HG03097 (cell line): ENCODE measurements around the gene PRELID1.
A peak's percentile ranks its signal among the peaks of the same experiment; 100 is the strongest.
"Not testable (repeated sequence)": the region's sequence is repeated elsewhere in the genome, so short reads cannot be mapped to it uniquely, and the experiment has no call there.

Experiments used
- ATAC-seq: cut with Tn5 transposase; IDR thresholded peaks from one replicate; pipeline ENCODE4 v1.9.1; 2021; ENCODE audit not compliant: unreplicated experiment, low FRiP score

PRELID1 gene

GRCh38 chr5:177333420-177334154 is 30.0 kb downstream of the PRELID1 start:
- ATAC-seq, result no peak

GRCh38 chr5:177334155-177334551 is 30.6 kb downstream of the PRELID1 start:
- ATAC-seq, result no peak

- no peak for ATAC-seq
Observed at GRCh38 chr5:177334781-177335700, 31.4 kb downstream of the PRELID1 start.

GRCh38 chr5:177335701-177336065 is 32.1 kb downstream of the PRELID1 start:
- ATAC-seq, result no peak

GRCh38 chr5:177336112-177336511 is 32.5 kb downstream of the PRELID1 start:
- ATAC-seq, result no peak

- ATAC-seq, result no peak
Observed at GRCh38 chr5:177336603-177337494, 33.2 kb downstream of the PRELID1 start.

- no peak for ATAC-seq
Observed at GRCh38 chr5:177338251-177339106, 34.9 kb downstream of the PRELID1 start.

GRCh38 chr5:177339107-177339638 is 35.6 kb downstream of the PRELID1 start:
- ATAC-seq, result no peak

- not testable (repeated sequence) for ATAC-seq
Observed at GRCh38 chr5:177343000-177343399, 39.4 kb downstream of the PRELID1 start.

GRCh38 chr5:177343777-177344176 is 40.2 kb downstream of the PRELID1 start:
- ATAC-seq, result no peak

GRCh38 chr5:177344891-177345290 is 41.3 kb downstream of the PRELID1 start:
- no peak for ATAC-seq

GRCh38 chr5:177346820-177347219 is 43.2 kb downstream of the PRELID1 start:
- no peak for ATAC-seq

- no peak for ATAC-seq
Observed at GRCh38 chr5:177347699-177348098, 44.1 kb downstream of the PRELID1 start.

GRCh38 chr5:177349362-177349647 is 45.7 kb downstream of the PRELID1 start:
- ATAC-seq, result no peak

- ATAC-seq, result no peak
Observed at GRCh38 chr5:177349762-177350161, 46.2 kb downstream of the PRELID1 start.

- ATAC-seq, result no peak
Observed at GRCh38 chr5:177350776-177351391, 47.3 kb downstream of the PRELID1 start.

GRCh38 chr5:177351392-177352329 is 48.1 kb downstream of the PRELID1 start, which contains the start of gene LMAN2:
LMAN2 (minus strand) TSS chr5:177351668; CDS start chr5:177351647, 21 bp downstream.
- ATAC-seq, result peak; percentile 82

GRCh38 chr5:177353093-177353492 is 49.5 kb downstream of the PRELID1 start:
- ATAC-seq, result no peak
